Right atrium auricular region (tissue), 2 donors: ENCODE results near the gene RBFA. TPM values are rescaled to one million over a fixed set of nuclear protein-coding genes. Genes with fewer than 3 reads are reported as not detected.

ENCODE experiments used
- DNase-seq: peaks from one replicate; pipeline ENCODE4 v3.0.0-alpha.2; 2019; ENCODE audit warnings: low spot score
- H3K27ac ChIP-seq, 2 donors: fragments of 200-600 bp; sonication (generic); 1 replicate in 1 of 2; 2 replicates in 1 of 2; pipeline ENCODE4 v1.5.1; 2016 to 2019
- H3K27me3 ChIP-seq, 2 donors: fragments of 200-600 bp; sonication (generic); one replicate each; pipeline versions ENCODE4 v1.5.1 to v1.6.0; 2017 to 2019
- H3K36me3 ChIP-seq: fragments of 200-600 bp; sonication (generic); one replicate; pipeline ENCODE4 v1.5.1; 2016
- H3K4me1 ChIP-seq, 2 donors: fragments of 200-600 bp; sonication (generic); one replicate each; pipeline versions ENCODE4 v1.5.1 to v1.6.0; 2017 to 2019
- H3K4me3 ChIP-seq, 2 donors: fragments of 200-600 bp; sonication (generic); 1 replicate in 1 of 2; 2 replicates in 1 of 2; pipeline ENCODE4 v1.5.1; 2017 to 2019; ENCODE audit warnings: mild to moderate bottlenecking in 1 of 2, moderate library complexity in 1 of 2
- H3K9me3 ChIP-seq, 2 donors: fragments of 200-600 bp; sonication (generic); one replicate each; pipeline ENCODE4 v1.5.1; 2019
- CTCF ChIP-seq, 2 donors: fragments of 200-600 bp; sonication (generic); IDR thresholded peaks; one replicate each; pipeline ENCODE4 v1.5.1; 2019; ENCODE audit warnings: antibody characterized with exemption in 2 of 2
- total RNA-seq, 2 donors: library from RNA; depleted of rRNA; stranded (reverse); fragments of >200 nt; gene quantifications; one replicate each; pipeline ENCODE4 v1.1.0, GENCODE V29; 2016

RBFA gene
- total RNA-seq, 2 donors from 2014 or later = 11.9 to 17.5 TPM

DNA sequence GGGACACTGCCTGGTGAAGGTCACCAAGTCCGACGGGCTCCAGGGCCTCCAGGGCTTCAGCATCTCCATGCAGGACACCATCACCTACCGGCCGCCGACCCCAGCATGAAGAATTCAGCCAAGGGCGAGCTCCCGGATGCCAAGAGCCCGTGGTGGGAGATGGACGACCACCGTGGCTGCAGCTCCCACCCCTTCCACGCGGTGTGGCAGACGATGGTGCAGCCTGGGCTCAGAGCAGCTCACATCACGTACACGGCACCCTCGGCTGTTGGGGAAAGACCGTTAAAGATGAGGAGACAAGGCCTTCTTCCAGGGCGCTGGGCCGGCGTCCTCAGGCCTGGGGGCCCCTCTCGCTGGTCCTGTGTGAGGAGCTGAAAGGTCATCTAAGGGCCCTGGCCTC, 43.6 kb downstream of the RBFA start:
- Histone ChIP-seq H3K27me3 (no peaks in the 10 kb centered on the region), H3K4me3 (no peak overlapping the region), H3K27ac (no peak overlapping the region), H3K36me3 (no peaks in the 10 kb centered on the region), H3K9me3 (no peaks in the 10 kb centered on the region), H3K4me1 (no peaks in the 10 kb centered on the region)
- no peak for TF ChIP-seq CTCF (IDR thresholded peaks at IDR 0.05)
- no peak for DNase-seq

Other genes with a start within 250 kb of the RBFA start
- gene KCNG2, start 236.5 kb upstream of the RBFA start, total RNA-seq = not detected
- gene SLC66A2, start 82.8 kb upstream of the RBFA start, total RNA-seq = 10 to 100 TPM; 21.4 to 22.9 TPM
- gene HSBP1L1, start 69.8 kb upstream of the RBFA start, total RNA-seq = 10 to 100 TPM in 1 of 2 donors, 1 to 10 TPM in 1; 8.6 to 13.0 TPM
- gene TXNL4A, start 45.9 kb upstream of the RBFA start, total RNA-seq = 10 to 100 TPM; 20.8 to 37.5 TPM
- 10 to 100 TPM; 10.9 to 12.3 TPM for gene ADNP2, start 74.8 kb downstream of the RBFA start, total RNA-seq
- gene PARD6G, start 213.1 kb downstream of the RBFA start, total RNA-seq = 1 to 10 TPM; 1.9 to 2.8 TPM